ENCODE measurements around the gene GPR137. TPM values are rescaled to one million over a fixed set of nuclear protein-coding genes. Genes with fewer than 3 reads are reported as not detected.

Gene GPR137
- total RNA-seq, 1 donor from 2014 or later: 13.3 TPM

Small RNAs within 50 kb of the gene (small RNA-seq; reads per million reads assigned to genes)
- gene RF00019 (ENCODE audit: low replicate concordance): not detected

Other genes with a start within 250 kb of the GPR137 start
- 3.7 TPM for gene FLRT1, start 249.9 kb upstream of the GPR137 start, total RNA-seq
- gene MACROD1, start 119.7 kb upstream of the GPR137 start, total RNA-seq: 58.8 TPM
- 94.2 TPM for gene STIP1, start 99.7 kb upstream of the GPR137 start, total RNA-seq
- 5.7 TPM for gene FERMT3, start 79.1 kb upstream of the GPR137 start, total RNA-seq
- 53.3 TPM for gene TRPT1, start 59.7 kb upstream of the GPR137 start, total RNA-seq
- gene NUDT22, start 59.6 kb upstream of the GPR137 start, total RNA-seq: 35.1 TPM
- 16.7 TPM for gene DNAJC4, start 55.3 kb upstream of the GPR137 start, total RNA-seq
- 46.5 TPM for gene VEGFB, start 51.3 kb upstream of the GPR137 start, total RNA-seq
- gene FKBP2, start 44.8 kb upstream of the GPR137 start, total RNA-seq: 28.6 TPM
- 82.5 TPM for gene PPP1R14B, start 38.9 kb upstream of the GPR137 start, total RNA-seq
- gene PLCB3, start 34.3 kb upstream of the GPR137 start, total RNA-seq: 18.5 TPM
- gene BAD, start 1.2 kb upstream of the GPR137 start, total RNA-seq: 40.0 TPM
- not detected for gene KCNK4, start 5.5 kb downstream of the GPR137 start, total RNA-seq
- gene CATSPERZ, start 14.5 kb downstream of the GPR137 start, total RNA-seq: not detected
- gene ESRRA, start 19.7 kb downstream of the GPR137 start, total RNA-seq: 62.6 TPM
- gene TRMT112, start 31.7 kb downstream of the GPR137 start, total RNA-seq: 150 TPM
- 169 TPM for gene PRDX5, start 32.3 kb downstream of the GPR137 start, total RNA-seq
- 6.4 TPM for gene CCDC88B, start 54.4 kb downstream of the GPR137 start, total RNA-seq
- 25.4 TPM for gene RPS6KA4, start 73.3 kb downstream of the GPR137 start, total RNA-seq

All from tongue (tissue), 2 donors.